Mammary epithelial cell (primary cell): ENCODE data around the gene ATAD3B.

Experiments
- CTCF ChIP-seq, 2 donors: IDR thresholded peaks in 1 of 2; conservative IDR thresholded peaks in 1 of 2; 2 replicates each; pipeline ENCODE4 v1.5.1; 2011 to 2012; ENCODE audit warnings: inconsistent platforms in 2 of 2, low read length in 2 of 2, mild to moderate bottlenecking in 2 of 2, control low read depth in 1 of 2, low read depth in 1 of 2; ENCODE audit not compliant: insufficient read depth in 1 of 2; ENCODE audit errors: extremely low read depth in 1 of 2
- EZH2 ChIP-seq: IDR thresholded peaks from 2 replicates; pipeline ENCODE4 v1.6.1; 2012; ENCODE audit warnings: low read length, inconsistent platforms, borderline replicate concordance

- TF ChIP-seq CTCF (conservative IDR thresholded peaks at IDR 0.05 in 1 of 2, IDR thresholded peaks at IDR 0.05 in 1 of 2; ENCODE audit: extremely low read depth in 1 of 2, insufficient read depth in 1 of 2, low read depth in 1 of 2, low read length in 2 of 2) = no peak
- no peak for TF ChIP-seq EZH2
These were observed 20.0 kb downstream of the ATAD3B start for GRCh38 chr1:1491601-1492000.
